T-helper 1 cell treated with Interleukin-12 subunit alpha and Interleukin-12 subunit beta and Interleukin-4 antibody, amounts not matched to agents 30 ng/mL and 1 ng/mL, for 36 hours (primary cell): ENCODE measurements around the gene TAAR2. TPM values are rescaled to one million over a fixed set of nuclear protein-coding genes. Genes with fewer than 3 reads are reported as not detected.
"Not testable (repeated sequence)": the region's sequence is repeated elsewhere in the genome, so short reads cannot be mapped to it uniquely, and the experiment has no call there.

Source experiments
- intact Hi-C: fragments of 100-400 bp; cut with micrococcal nuclease; formaldehyde crosslinking; loops from one replicate; pipeline ENCODE4 v1.15.1; 2024
- total RNA-seq: library from RNA; stranded (reverse); gene quantifications from 2 replicates; pipeline ENCODE4 v1.2.3, GENCODE V29; 2022

TAAR2 gene
- total RNA-seq, 1 donor from 2014 or later: not detected

DNA sequence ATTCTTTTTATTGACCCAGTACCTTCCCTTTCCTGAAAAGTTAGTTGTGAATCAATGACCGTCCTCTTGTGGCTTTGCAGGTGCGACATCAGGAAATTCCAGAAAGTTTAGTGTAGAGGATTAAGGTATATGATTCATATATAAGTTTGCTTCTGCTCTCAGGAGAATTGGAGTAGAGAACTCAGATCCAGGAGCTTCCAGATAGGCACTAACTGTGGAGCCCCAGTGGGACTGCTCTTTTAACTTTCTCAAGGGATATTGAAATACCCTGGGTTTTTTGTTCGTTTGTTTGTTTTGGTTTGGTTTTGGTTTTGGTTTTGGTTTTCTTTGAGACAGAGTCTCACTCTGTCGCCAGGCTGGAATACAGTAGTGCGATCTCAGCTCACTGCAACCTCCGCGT, 9.5 kb downstream of the TAAR2 start:
- intact Hi-C loops: no loop called here

- intact Hi-C loops: no loop called here
Observed at GRCh38 chr6:132612449-132613108, 11.5 kb downstream of the TAAR2 start.

DNA sequence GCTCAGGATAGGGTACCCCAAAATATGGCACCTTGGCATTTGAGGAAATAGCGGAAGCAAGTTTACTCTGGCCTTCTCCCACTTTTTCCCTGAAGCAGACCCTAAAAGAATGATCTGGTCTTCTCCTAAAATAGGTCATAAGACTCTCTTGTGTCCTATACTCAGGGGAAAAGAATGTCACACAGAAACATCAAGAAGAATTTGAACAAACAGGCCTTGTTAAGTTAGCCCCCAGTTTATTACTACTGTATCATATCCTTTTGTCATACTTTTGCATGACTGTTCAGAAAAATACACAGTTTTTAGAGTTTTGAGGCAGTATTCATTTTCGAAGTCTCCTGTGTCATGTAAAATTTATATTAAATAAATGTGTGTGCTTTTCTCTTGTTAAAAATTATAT, 12.5 kb downstream of the TAAR2 start:
- intact Hi-C loops: no loop called here

DNA sequence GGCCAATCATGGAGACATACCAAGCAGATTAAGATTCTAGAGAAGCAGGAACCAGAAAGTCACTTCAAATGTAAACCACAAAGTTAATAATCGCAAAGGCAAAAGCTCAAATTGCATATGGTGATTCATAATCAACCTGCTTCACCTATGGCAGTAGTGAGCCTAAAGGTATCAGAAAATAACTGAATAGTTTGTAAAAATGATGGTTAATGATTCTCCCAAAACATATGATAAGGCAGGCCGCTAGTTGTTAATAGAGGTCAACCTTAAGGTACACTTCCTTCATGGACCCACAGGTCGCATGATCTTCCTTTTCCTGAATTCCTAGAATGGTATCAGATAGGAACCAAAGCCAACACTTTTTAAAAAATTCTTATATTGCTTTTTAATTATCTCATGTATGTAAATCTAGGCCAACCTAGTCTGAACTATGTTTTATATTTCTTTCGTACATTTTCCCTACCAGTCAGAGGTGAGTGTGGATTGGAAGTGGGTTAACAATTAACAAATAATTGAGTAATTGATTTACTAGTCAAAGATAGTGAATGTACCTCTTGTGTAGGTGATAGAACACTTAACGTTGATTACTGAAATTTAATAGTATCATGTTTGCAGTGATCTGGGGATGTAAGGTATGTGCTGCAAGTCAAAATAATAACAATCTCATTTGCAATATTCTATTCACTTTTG, 16.4 kb downstream of the TAAR2 start:
- intact Hi-C loops: no loop called here

- intact Hi-C loops: no loop called here
Observed at GRCh38 chr6:132604635-132605152, 19.4 kb downstream of the TAAR2 start.

- intact Hi-C loops: not testable (repeated sequence)
Observed at GRCh38 chr6:132600900-132601299, 23.2 kb downstream of the TAAR2 start.

DNA sequence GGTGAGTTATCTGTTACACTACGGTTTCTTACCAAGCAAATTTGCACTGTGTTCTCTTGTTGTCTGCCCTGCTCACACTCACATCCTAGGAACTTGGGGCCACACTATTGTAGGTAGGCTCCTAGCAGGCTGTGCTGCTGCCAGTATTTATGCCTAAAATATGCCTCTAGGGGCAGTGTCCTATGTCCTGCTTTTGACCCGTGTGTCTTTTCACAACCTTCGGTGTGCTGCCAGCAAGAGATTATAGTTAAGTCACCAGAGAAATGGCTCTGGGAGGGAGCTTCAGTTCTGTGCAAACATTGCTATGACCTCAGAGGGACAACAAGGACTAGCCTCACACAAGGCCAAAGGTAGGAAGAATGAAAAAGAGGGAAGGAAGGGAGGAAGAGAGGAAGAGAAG, 25.6 kb downstream of the TAAR2 start:
- intact Hi-C loops: no loop called here

DNA sequence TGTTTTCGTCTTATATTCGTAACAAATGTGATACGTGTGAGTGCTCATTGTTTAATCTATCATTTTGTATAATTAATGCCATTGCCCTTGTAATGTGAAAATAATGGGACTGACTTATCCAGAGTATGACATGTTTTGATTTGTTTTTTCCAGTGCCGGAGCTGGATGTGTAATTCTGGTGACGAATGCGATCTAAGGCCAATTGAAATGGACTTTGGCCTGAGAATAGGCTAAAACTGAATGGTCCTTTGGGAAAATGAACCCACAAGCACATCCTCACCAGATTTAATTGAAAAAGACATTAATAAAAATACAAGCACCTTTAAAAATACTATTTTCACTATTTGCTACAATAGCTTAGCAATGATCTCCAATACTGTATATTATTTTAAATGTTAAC, 27.9 kb downstream of the TAAR2 start:
- intact Hi-C loops: no loop called here

GRCh38 chr6:132592855-132593254, 31.2 kb downstream of the TAAR2 start:
- intact Hi-C loops: no loop called here

DNA sequence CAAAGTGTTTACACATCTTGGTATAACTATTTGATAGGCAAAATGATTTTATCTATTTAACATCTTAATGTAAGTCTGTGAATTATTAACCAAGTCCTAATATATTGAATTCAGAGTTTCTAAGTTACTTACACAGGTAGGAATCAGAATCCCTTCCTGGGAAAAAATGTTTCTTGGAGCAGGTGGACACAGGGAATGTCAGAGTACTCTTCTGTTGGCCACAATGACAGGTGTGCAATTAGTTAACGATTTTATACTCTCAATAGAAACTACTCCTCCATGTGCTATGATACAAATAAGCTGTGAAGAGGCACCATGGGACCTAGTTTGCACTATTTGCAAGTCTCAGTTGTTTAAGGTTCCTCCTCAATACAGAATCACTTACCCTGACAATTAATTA, 33.7 kb downstream of the TAAR2 start:
- intact Hi-C loops: no loop called here

DNA sequence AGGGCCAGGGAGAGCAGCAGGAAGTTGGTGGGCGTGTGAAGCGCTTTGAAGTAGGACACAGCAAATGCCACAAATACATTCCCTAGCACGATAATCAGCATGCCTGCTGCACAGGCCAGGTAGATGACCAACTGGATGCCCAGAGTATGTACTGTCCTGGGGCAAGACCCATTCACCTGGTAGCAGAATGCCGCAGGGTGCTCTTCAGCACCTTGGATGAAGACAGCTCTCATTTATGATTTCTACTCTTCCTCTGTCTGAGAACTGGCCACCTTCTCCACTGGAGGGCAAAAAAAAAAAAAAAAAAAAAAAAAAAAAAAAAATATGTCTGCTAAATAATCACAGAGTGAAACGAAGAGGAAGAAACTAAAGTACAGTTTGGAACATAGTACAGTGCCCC, 34.6 kb downstream of the TAAR2 start, which contains the start of gene TAAR5:
Gene TAAR5, minus strand, starts transcription at position 288 of the 400 bp plus-strand sequence. Its CDS starts 55 bp downstream, at position 233.
- intact Hi-C loops: no loop called here

DNA sequence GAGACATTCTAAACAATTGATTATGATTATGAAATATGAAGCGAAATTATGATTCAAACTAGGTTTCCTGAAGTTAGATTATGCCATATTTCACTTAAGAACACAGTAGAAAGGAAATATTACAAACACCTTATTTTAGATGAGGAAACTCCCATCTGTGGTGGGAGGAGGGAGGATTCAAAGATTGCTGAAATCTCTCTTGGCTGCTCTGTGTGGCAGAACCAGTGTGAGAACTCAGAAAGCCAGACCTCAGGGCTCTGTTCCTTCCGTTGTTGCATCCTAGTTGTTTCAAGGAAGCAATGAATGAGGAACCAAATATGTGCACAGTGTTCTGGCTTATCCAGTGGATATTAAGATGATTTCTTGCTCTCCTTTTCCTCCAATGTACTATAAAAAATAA, 36.7 kb downstream of the TAAR2 start:
- intact Hi-C loops: no loop called here

GRCh38 chr6:132584698-132585097, 39.4 kb downstream of the TAAR2 start:
- intact Hi-C loops: no loop called here

DNA sequence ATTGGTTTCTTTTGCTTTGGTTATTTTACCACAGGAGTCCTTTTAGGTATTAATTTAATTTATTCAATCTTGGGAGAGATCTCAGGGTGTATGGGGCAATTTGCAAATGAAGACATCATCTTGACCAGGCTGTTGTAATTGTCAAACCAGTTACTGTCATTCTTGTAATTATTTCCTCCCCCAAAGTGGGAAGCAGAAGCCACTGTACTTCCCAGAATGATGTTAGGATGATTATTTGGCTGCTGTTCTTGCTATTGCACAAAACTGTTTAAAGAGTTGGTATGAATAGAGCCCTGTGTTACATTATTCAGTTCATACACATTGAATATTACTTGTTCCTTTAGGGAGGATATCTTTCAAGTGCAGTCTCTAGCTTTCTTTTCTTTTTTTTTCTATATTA, 52.3 kb downstream of the TAAR2 start:
- intact Hi-C loops: no loop called here

- intact Hi-C loops: no loop called here
Observed at GRCh38 chr6:132570221-132570777, 53.8 kb downstream of the TAAR2 start, which contains the start of gene TAAR6. TSS of gene TAAR6 (plus strand) at chr6:132570322. CDS start at chr6:132570322, 0 bp downstream.

GRCh38 chr6:132569170-132569569, 54.9 kb downstream of the TAAR2 start:
- intact Hi-C loops: no loop called here

GRCh38 chr6:132568611-132569010, 55.5 kb downstream of the TAAR2 start:
- intact Hi-C loops: no loop called here

- intact Hi-C loops: no loop called here
Observed at GRCh38 chr6:132567566-132567965, 56.5 kb downstream of the TAAR2 start.
